Dedifferentiated amniotic fluid mesenchymal stem cell (primary cell): ENCODE measurements around the gene NEK7.
"Not testable (repeated sequence)": the region's sequence is repeated elsewhere in the genome, so short reads cannot be mapped to it uniquely, and the experiment has no call there.

ENCODE experiments used
- DNase-seq: peaks from one replicate; pipeline ENCODE4 v3.0.0-alpha.2; 2016; ENCODE audit errors: extremely low spot score

The NEK7 gene

DNA sequence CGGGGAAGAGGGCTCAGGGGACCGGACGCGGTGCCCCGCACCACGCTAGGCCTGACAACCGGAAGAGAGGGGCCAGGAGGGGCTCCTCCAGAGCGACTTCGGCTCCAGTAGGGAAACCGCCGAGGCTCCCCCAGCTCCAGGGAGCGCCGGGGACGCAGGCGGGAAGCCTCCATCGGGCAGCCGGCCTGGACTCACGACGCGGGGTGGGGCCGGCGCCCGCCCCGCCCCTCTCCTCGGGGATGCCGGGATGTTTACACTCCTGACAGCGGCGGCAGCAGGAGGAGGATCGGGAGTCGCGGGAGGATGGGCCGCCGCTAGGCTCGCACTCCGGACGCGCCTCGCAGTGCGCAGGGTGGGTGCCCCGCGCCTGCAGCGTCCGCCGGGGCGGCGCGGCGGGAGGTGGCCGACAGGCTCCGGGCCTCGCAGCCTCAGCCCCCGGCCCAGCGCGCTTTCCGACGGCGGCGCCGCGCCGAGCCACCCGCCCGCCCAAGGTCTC is at the start of gene NEK7:
Gene NEK7, plus strand, starts transcription at position 254 of the 496 bp plus-strand sequence. CDS start 75,583 bp downstream, outside the sequence.
- peak; percentile 78 for DNase-seq

DNA sequence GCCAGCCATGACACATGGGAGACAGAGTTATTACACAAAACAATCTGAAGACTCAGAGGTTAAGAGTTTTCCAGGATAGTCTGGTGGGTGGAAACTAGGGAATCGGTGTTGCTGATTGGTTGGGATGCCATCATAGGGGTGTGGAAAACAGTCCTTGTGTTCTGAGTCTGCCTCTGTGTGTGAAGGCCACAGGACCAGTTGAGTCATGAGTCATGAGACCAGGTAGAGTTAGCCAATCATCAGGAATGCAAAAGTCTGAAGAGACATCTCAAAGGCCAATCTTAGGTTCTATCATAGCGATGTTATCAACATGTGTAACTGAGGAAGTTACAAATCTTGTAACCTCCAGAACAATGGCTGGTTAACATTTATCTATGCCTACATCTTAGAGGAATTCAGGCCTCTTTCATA is 49.7 kb upstream of the NEK7 start:
- no peak for DNase-seq

DNA sequence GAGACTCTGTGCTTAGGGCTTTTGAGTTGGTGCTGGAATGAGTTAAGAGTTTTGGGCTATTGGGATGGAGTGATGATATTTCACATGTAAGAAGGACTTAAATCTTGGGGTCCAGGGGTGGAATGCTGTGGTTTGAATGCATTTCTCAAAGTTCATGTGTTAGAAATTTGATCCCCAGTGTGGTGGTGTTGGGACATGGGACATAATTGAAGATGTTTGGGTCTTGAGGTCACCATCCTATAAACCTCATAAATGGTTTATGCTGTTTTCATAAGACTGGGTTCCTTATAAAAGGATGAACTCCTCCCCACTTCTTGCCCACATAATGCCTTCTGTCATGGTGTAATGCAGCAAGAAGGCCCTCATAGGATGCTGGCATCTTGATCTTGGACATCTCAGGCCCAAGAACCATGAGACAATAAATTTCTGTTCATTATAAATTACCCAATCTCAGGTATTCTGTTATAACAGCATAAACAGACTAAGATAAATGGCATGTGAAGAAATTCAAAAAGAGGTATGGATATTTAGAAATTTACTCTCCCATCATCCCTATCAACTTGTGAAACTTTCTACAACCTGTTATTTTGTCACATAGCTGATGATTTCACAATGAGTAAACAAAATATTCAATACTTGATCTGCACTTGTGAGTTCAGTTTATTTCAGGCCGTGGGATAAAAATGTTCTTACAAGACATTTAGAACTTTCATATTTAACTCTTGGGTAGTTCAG is 48.0 kb upstream of the NEK7 start:
- no peak for DNase-seq

DNA sequence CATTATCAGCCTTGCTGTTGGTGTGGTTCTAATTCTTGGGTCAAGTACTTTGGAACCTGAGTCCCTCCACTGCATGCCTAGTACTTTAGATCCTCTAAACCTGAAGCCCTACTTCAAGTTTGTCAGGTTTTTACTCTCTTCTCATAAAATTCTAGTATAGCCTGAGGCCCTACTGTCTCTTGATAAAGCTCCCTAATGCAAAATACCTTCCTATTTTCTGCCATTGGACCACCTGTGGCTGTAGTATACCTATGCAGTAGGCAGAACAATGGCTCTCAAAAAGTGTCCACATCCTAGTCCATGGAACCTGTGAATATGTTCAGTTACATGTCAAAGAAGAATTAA is 47.5 kb upstream of the NEK7 start:
- DNase-seq = no peak

DNA sequence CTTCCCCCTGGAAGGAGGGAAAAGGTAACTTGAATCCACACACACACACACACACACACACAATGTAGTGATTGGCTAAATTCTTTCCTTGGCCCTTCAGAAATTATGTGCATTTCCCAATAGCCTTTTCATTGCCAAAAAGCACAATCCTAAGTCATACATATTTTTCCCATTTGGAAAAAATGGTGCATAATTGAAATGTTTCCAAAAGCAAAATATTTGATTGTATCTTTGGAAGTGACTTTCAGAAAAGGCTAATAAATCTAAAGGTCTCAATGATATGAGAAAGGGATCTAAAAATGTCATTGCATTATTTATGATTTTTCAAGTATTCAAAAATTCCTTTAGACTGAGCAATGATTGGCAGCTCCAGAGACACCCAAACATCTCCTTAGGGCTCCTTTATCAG is 43.5 kb upstream of the NEK7 start:
- peak; percentile 86 for DNase-seq

DNA sequence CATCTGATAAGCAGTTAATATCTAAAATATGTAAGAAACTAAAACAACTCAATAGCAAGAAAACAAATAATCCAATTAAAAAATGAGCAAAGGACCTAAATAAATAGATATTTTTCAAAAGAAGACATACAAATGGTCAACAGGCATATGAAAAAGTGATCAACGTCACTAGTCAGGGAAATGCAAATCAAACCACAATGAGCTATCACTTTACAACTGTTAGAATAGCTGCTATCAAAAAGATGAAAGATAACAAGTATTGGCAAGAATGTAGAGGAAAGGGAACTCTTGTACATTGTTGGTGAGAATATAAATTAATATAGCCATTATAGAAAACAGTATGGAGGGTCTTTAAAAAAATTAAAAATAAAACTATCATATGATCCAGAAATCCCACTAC is 40.7 kb upstream of the NEK7 start:
- no peak for DNase-seq

DNA sequence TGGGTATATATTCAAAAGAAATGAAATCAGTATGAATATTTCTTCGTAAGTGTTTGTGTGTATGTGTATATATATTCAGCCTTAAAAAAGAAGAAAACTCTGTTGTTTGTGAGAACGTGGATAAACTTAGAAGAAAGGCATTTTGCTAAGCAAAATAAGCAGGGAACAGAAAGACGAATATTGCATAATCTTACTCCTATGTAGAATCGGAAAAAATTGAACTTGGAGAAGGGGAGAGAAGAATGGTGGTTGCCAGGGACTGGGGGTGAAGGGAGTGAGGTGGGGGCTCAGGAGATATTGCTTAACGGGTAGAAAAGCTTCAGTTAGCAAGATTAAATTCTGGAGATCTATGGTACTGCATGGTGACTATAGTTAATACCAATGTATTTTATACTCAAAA is 40.3 kb upstream of the NEK7 start:
- no peak for DNase-seq

DNA sequence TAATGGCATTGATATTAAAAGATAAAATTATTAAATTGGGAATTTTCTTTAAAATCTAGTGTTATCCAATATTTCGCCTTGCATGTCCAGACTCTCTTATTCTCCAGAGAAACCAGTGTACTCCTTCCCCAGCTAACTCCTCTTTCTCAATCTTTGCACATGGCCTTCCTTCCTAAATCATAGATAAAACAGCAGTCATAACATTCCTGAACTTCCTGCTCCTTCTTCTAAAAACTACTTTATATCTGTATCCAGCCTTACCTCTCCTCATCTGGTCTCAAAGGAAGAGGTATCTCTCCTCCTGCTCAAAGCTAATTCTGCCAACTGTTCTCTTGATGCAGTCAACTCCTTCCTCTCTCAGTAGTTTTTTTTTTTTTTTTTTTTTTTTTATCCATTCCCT is 39.5 kb upstream of the NEK7 start:
- no peak for DNase-seq

DNA sequence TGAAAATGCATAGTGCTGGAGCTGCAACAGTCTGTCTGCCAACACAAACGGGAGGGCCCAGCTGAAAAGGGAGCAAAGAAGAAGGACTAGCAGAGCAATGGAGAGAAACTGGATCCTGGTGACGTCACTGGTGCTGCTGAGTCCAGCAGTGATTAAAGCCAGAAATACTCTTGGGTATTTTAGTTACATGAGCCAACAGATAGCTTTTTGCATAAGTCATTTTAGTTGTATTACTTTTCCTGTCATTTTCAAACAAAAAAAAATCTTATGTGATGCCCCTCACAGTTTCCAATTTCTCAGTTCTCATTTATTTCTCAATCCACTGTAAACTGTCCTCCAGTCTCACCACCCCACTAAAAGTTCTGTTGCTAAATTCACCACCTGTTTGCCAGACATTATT is 38.7 kb upstream of the NEK7 start:
- DNase-seq = peak; percentile 98

DNA sequence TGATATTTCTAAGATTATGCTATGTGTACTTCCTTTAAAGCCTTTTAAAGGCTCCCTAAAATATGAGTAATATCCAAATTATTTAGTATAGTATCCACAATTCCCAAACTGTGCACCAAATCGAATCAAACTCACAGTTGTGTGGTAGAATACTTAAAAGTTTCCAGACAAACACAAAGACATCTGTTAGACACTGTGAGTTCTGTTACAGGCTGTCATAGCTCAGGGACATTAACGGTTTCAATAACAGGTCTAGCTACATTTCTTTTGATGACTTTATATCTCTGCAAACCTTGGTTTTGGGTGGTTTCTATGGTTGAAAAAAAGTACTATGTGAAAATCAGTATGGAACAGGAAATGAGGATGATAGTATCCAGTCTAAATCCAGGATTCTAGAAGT is 36.9 kb upstream of the NEK7 start:
- no peak for DNase-seq

DNA sequence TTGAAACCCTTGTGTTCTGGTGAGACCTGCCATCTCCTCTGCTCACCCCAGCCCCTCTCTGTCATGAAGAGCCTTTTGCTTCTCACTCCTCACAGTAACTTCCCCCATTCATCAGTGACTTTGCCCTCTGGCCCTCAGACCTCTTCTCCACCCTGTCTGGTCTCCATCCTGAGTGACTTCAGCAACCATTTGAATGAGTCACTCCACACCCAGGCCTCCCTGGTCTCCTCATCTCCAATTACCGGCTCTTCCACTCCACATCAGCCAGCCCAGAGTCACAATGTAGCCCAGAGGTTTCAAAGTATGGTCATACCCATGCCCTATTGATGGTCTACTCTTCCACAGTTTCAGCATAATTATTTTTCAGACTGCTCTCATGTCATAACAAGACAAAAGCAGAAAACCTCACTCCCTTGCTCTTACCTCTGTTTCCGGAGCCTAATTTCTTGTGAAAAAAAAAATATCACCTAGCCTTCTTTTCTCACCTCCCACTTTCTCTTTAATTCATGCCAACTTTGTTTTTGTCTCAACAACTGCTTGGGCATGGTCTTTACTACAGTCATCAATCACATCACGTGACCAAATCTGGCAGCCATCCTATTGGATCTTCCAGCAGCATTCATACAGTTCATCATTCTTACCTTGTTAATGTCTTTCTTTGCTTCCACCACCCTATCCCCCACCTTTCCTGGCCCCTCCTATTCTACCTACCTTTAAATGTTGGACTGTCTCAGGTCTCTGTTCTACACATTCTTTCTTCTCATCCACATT is 35.6 kb upstream of the NEK7 start:
- DNase-seq = peak; percentile 57

DNA sequence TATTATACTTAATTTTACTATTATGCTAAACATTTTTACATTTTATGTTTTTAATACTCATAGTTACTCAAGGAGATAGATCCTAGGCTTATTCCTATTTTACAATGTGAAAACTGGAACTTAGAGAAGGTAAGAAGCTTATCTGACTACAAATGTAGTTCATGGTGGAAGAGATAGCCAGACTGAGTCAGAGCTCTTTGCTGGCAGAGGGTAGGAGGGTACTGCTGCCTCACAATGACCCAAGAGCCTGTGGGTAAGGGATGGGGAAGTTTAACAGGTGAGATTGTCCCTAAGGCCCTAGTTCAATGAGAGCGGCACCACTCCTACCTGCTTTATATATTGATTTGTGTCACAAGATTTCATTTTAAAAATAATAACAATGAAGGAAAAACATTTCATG is 34.1 kb upstream of the NEK7 start:
- no peak for DNase-seq

DNA sequence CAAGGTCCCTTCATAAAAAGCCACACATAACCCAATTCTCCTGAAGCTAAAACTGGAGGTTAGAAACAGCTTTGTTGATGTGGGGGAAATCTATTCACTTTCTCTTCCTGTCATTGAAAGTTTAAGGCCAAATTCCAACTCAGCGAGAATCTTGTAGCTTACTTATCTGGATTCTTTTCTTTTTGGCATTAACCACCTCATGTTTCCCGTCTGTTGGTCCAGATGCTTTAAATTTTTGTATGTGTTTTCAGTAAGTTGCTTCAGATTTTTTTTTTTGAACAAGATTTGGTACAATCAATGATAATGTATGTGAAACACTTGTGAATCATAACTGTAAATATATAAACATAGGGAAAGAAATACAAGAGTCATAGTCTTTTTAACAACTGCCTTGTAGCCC is 33.7 kb upstream of the NEK7 start:
- peak; percentile 84 for DNase-seq

DNA sequence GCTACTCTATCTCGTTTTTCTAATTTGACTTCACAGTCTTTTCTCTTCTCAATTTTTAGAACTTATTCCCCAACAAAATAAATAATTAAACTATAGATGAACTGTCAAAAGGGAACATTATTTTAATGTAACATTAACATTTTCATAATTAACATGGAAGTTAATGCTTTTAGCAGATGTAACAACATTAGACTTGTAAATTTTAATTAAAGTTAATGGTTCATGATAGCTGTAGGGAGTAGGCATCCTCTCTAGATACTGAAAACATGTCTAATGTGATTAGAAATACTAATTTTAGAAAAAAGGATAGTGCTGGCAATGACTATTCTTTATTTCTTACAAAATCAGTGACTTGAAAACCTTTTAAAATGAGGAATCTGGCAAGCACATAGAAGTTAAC is 32.1 kb upstream of the NEK7 start:
- DNase-seq = no peak

DNA sequence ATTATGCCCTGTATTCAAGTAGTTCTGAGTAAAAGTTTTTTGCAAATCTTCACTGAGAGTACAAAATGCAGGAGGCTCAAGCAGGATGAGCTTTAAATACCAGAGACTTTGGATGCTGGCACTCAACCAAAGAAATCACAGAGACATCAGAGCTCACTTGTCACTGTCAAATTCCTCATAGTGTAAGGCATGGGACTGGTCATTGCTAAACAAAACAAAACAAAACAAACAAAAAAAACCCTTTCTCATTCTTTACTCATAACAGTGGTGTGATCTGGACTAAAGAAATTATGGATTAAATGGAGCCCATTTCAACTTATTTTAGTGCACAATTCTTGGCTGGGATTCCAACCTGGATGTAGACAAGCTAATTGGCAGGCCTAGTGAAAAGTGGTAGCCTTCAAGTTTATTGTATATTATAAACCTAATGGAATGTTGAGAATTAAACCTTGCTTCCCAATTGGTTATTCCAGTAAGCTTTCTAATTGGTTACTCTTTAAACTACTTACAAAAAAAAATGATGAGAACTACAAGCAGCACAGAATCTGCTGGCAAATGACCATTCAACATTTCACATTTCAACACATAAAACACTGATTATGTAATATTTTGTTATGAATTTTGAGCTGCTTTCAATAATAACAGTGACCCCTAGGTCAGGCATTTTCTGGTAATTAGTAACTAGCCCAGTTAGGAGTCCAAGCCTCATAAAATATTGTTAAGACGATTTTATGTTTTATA is 30.6 kb upstream of the NEK7 start:
- no peak for DNase-seq

DNA sequence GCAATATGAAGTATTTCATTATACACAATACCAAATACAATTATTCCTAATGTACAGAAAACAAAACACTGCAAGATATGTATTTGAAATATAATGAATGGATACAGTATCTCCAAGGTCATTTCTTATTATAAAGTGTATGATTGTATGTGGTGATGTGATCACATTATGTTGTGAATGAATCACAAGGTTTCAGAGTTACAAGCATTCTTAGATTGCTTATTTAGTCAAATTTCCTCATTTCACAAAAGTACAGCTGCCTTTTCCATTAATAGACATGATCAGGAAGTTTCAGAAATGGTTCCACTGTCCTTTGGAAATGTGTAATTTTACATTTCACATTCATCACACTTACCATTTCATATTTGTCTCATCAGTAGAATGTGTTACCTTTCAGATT is 28.3 kb upstream of the NEK7 start:
- DNase-seq = no peak

DNA sequence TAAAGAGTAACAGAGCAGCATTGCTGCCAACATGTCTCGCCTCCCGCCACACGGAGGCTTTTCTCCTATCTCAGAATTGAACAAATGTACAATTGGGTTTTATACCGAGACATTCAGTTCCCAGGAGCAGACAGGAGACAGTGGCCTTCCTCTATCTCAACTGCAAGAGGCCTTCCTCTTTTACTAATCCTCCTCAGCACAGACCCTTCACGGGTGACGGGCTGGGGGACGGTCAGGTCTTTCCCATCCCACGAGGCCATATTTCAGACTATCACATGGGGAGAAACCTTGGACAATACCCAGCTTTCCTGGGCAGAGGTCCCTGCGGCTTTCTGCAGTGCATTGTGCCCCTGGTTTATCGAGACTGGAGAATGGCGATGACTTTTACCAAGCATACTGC is 26.7 kb upstream of the NEK7 start:
- not testable (repeated sequence) for DNase-seq

DNA sequence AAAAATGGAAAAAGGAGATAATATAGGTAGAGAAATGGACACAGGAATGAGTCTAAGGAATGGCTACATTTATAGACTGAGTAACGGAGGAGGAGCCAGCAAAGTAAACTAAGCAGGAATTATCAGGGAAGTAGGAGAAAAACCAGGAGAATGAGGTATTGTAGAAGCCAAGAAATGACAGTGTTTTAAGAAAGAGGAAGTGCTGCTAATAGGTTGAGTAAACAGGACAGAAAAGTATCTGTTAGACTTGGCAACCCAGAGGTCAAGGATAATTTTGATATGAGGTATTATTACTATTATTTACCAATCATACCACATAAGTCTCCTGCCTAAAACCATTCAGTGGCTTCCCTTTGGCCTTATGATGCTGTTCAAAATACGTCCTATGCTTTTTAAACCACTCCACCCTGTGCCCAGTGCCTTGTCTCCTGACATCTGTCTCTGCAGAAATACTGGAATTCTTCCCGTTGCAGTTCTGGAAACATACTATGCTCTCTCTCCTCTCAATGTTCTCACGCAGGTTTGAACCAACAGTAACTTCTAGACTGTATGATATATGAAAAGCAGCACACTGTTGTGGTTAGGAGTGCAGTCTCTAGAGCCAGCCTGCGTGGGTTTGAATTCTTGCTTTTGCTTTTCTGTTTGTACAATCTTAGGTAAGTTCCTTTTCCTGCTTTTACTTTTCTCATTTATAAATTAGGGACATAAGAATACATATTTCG is 24.6 kb upstream of the NEK7 start:
- no peak for DNase-seq

DNA sequence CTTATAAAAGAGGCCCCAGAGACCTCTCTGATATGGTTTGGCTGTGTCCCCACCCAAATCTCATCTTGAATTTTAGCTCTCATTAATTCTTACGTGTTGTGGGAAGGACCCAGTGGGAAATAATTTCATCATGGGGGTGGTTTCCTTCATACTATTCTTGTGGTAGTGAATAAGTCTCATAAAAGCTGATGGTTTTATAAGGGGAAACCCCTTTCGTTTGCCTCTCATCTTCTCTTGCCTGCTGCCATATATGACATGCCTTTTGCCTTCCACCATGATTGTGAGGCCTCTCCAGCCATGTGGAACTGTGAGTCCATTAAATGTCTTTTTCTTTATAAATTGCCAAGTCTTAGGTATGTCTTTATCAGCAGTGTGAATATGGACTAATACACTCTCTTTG is 22.5 kb upstream of the NEK7 start:
- DNase-seq = no peak

DNA sequence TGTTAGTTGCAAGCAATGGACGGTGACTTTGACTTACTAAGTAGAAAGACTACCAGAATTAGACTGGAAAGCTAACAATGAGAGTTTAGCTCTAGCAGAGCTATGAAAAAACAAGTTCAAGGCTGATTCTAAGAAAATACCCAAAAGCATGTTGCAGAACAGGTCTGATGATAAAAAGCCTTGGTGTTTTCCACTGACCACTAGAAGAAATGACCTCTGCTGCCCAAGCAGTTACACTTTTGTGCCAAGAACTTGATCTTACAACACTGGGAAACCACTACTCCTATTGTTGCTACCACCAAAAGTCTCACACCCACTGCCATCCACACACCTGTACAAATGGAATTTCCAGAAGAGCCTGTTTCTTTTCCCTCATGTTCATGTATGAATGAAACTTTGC is 21.4 kb upstream of the NEK7 start:
- DNase-seq = no peak

DNA sequence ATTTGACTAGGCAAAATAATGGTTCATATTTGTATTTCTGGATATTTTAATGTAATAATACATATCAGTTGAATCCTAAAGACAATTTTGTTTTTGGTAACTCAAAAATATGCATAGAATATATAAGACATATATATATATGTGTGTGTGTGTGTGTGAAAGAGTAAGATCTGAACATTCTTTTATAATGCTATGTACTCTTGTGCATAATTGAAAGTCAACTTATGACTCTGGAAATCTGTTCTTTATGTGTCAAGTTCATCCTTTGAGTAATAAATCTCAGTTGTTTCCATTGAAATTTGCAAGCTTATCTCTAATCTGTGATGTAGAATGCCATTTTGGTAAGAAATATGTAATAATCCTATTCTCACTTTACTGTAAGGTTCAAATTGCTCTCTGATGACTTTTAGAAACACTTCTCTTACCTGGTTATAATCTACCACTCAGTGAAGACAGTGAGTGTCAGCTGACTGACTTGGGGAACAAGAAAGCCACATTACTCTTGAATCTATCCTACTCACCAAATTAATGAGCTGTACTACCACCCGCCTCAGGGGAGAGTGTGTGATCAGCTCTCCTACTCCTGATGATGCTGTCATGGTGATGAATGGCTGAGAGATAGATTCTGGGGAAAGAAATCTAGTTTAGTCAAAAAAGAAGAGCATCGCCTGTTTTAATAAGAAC is 15.0 kb upstream of the NEK7 start:
- DNase-seq = no peak
